Activated CD8-positive, alpha-beta memory T cell treated with anti-CD3 and anti-CD28 coated beads for 24 hours (primary cell): ENCODE data around the gene CLCN7.

Experiments
- DNase-seq: peaks from one replicate; pipeline ENCODE4 v3.0.0-alpha.2; 2020

The CLCN7 gene

DNA sequence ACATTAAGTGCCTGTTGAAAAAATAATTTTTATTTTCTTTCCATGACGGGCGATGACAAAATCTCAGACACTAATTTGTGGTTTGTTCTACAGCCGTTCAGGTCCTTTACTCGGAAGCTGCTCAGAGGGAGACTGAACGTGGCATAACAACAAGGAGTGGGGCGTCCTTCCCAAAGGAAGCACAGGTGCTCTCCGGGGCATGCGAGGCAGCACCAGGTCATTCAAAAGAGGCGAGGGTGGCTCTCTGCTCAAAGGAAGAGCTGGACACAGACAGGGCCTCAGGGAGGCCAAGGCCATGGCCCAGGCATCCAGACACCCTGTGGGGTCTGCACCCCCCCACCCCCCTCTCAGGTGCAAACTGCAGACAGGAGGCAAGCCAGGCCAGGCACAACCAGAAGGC, 76.5 kb downstream of the CLCN7 start:
- no peak for DNase-seq

DNA sequence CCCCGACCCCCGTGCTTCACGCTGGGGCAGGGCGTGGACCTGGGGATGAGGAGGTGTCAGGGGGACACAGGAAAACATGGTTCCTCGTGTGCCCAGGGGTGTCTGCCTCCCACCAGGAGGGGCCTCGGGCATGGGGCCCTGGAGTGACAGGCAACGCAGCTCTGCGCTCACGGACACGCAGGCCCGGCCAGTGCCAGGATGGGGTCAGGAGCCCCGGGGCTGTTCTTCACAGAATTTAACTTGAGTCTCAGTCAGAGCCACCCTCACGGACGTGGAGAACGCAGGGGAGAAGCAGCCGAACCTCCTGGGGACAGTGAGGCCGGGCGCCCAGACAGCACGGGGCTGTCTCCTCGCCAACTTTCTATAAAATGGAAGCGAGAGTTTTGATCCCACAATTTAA, 77.0 kb downstream of the CLCN7 start:
- no peak for DNase-seq

GRCh38 chr16:1395444-1396031, 79.3 kb downstream of the CLCN7 start:
- DNase-seq, result no peak
